ENCODE results near the gene ACO2. TPM values are rescaled to one million over a fixed set of nuclear protein-coding genes. Genes with fewer than 3 reads are reported as not detected.

Gene ACO2
- total and polyA plus RNA-seq, 10 of the 15 experiments (the other 5 are each of a cell fraction or from before 2014, with no cell fraction given) = 21.4 to 214 (median 88.5) TPM

DNA sequence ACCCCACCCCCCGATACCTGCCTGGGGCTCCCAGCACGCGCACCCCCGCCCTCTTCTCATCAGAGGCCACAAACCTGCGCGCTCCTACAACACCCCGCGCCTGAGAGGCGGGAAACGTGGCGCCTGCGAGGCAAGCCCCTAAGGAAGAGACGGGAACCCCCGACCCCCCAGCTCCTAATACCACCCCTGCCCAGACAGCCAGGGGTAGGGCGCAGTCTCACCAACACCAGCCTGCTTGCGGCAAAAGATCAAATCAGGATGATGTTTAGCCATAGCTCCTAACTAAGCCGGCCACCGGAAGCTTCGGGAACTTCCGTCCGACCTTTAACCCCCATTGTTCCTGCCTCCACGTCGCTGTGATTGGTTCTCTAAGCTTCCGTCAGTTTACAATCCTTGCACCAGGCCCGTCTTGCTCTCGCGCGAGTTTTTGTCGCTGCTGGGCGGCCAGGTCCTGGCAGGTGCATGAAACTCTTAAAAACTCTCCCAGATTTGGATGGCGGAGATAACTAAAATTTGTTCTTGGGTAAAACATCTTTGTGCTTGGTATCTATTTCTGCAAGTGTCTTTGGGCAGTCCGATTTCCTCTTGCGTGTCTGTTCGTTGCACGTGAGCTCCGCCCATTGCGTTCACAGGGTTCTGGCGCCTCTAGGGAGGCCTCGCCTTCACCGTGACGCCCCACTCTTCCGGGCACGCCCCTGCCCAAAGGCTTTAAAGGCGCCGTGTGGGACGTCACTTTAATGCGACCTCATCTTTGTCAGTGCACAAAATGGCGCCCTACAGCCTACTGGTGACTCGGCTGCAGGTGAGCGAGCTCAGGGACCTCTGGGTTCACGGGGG, at the start of gene ACO2, which contains the start of gene PHF5A (continued):
- TF ChIP-seq, protein P1, sequence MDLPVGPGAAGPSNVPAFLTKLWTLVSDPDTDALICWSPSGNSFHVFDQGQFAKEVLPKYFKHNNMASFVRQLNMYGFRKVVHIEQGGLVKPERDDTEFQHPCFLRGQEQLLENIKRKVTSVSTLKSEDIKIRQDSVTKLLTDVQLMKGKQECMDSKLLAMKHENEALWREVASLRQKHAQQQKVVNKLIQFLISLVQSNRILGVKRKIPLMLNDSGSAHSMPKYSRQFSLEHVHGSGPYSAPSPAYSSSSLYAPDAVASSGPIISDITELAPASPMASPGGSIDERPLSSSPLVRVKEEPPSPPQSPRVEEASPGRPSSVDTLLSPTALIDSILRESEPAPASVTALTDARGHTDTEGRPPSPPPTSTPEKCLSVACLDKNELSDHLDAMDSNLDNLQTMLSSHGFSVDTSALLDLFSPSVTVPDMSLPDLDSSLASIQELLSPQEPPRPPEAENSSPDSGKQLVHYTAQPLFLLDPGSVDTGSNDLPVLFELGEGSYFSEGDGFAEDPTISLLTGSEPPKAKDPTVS (IDR thresholded peaks at IDR 0.05; ENCODE audit: low read depth, low read length) = 0 out of 2 replicates have a peak, but pooled peaks have one; percentile 63
- TF ChIP-seq KAT2A (conservative IDR thresholded peaks at IDR 0.05; ENCODE audit: control insufficient read depth, low read depth, low read length) (no peak), ZNF274 (IDR thresholded peaks at IDR 0.05; ENCODE audit: insufficient read depth, insufficient read length) (no peak), RB1 (IDR thresholded peaks at IDR 0.05; ENCODE audit: borderline replicate concordance) (peak; percentile 98; the same call in 1 of the 2 replicates), YBX1 (IDR thresholded peaks at IDR 0.05) (no peak), CBX5 (IDR thresholded peaks at IDR 0.05; ENCODE audit: low read depth) (no peak), MTA2 (IDR thresholded peaks at IDR 0.05; ENCODE audit: low read depth) (peak; percentile 91), RFX5 (IDR thresholded peaks at IDR 0.05; ENCODE audit: low read depth, low read length) (peak; percentile 10; the same call in 1 of the 2 replicates), ZZZ3 (IDR thresholded peaks at IDR 0.05; ENCODE audit: control insufficient read depth, insufficient read length, low read depth) (no peak), SIN3A (IDR thresholded peaks at IDR 0.05; ENCODE audit: low read depth, low read length) (peak; percentile 40; the same call in 1 of the 2 replicates), FOS (IDR thresholded peaks at IDR 0.05; ENCODE audit: borderline replicate concordance, extremely low read depth, insufficient read length) (no peak)
- TF ChIP-seq, protein P2, sequence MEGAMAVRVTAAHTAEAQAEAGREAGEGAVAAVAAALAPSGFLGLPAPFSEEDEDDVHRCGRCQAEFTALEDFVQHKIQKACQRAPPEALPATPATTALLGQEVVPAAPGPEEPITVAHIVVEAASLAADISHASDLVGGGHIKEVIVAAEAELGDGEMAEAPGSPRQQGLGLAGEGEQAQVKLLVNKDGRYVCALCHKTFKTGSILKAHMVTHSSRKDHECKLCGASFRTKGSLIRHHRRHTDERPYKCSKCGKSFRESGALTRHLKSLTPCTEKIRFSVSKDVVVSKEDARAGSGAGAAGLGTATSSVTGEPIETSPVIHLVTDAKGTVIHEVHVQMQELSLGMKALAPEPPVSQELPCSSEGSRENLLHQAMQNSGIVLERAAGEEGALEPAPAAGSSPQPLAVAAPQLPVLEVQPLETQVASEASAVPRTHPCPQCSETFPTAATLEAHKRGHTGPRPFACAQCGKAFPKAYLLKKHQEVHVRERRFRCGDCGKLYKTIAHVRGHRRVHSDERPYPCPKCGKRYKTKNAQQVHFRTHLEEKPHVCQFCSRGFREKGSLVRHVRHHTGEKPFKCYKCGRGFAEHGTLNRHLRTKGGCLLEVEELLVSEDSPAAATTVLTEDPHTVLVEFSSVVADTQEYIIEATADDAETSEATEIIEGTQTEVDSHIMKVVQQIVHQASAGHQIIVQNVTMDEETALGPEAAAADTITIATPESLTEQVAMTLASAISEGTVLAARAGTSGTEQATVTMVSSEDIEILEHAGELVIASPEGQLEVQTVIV (IDR thresholded peaks at IDR 0.05; ENCODE audit: borderline replicate concordance, partially characterized antibody) = peak; percentile 91

All from GM12878 (cell line).